Measurements from ENCODE around the gene YBX1. TPM values are rescaled to one million over a fixed set of nuclear protein-coding genes. Genes with fewer than 3 reads are reported as not detected.

The YBX1 gene
- 397 and 625 TPM in 2 replicates for total RNA-seq

GRCh38 chr1:42681741-42682483, at the start of gene YBX1:
Gene YBX1, plus strand, starts transcription at chr1:42682418. Its CDS starts 148 bp downstream, at chr1:42682566.

GRCh38 chr1:42657981-42658876, 24.0 kb upstream of the YBX1 start, which contains the start of gene PPIH:
Gene PPIH, plus strand, starts transcription at chr1:42658423. Its CDS starts 24 bp downstream, at chr1:42658447.

GRCh38 chr1:42739753-42740700, 57.8 kb downstream of the YBX1 start, which contains the start of gene CLDN19:
Gene CLDN19, minus strand, starts transcription at chr1:42740236. Its CDS starts 173 bp downstream, at chr1:42740063.

Other genes with a start within 250 kb of the YBX1 start
- gene ZMYND12, start 226.4 kb upstream of the YBX1 start, total RNA-seq, result 0.16 and 1.9 TPM in 2 replicates
- gene PPCS, start 225.9 kb upstream of the YBX1 start, total RNA-seq, result 80.3 and 135 TPM in 2 replicates
- 0.49 and 2.4 TPM in 2 replicates for gene CCDC30, start 219.1 kb upstream of the YBX1 start, total RNA-seq
- 17.1 and 57.4 TPM in 2 replicates for gene PPIH, start 24.0 kb upstream of the YBX1 start, total RNA-seq
- 1.8 TPM in 1 of 2 replicates, not detected in the other for gene CLDN19, start 57.8 kb downstream of the YBX1 start, total RNA-seq
- 130 and 153 TPM in 2 replicates for gene P3H1, start 84.6 kb downstream of the YBX1 start, total RNA-seq
- 2.8 and 4.1 TPM in 2 replicates for gene C1orf50, start 84.8 kb downstream of the YBX1 start, total RNA-seq
- 0.25 TPM in 1 of 2 replicates, not detected in the other for gene TMEM269, start 102.6 kb downstream of the YBX1 start, total RNA-seq
- gene ERMAP, start 134.7 kb downstream of the YBX1 start, total RNA-seq, result 8.1 and 13.4 TPM in 2 replicates
- gene SVBP, start 135.0 kb downstream of the YBX1 start, total RNA-seq, result 14.5 and 15.3 TPM in 2 replicates
- 5.4 and 11.9 TPM in 2 replicates for gene ZNF691, start 164.2 kb downstream of the YBX1 start, total RNA-seq